Activated CD4-positive, alpha-beta memory T cell treated with anti-CD3 and anti-CD28 coated beads for 36 hours (primary cell): ENCODE data around the gene RCBTB2. TPM values are rescaled to one million over a fixed set of nuclear protein-coding genes. Genes with fewer than 3 reads are reported as not detected.

Experiments used
- CTCF ChIA-PET: fragments of 350-600 bp; sonication (Branson Sonifier 250); formaldehyde crosslinking; loops from one replicate; lab custom pipeline; 2021; ENCODE audit warnings: antibody characterized with exemption, inconsistent platforms; lab: Charles Lee
- POLR2A ChIA-PET: fragments of 350-600 bp; sonication (Branson Sonifier 250); formaldehyde crosslinking; loops from one replicate; lab custom pipeline; 2021; ENCODE audit warnings: antibody characterized with exemption; lab: Charles Lee
- DNase-seq: peaks from one replicate; pipeline ENCODE4 v3.0.0-alpha.2; 2020
- H3K27ac Mint-ChIP-seq: one replicate; pipeline ENCODE4 v1.8.0; 2021; ENCODE audit warnings: mixed read lengths
- H3K27me3 Mint-ChIP-seq: one replicate; pipeline ENCODE4 v1.8.0; 2021; ENCODE audit warnings: mixed read lengths
- H3K36me3 Mint-ChIP-seq: one replicate; pipeline ENCODE4 v1.8.0; 2021; ENCODE audit warnings: mixed read lengths
- H3K4me1 Mint-ChIP-seq: one replicate; pipeline ENCODE4 v1.8.0; 2021; ENCODE audit warnings: low read depth, mixed read lengths
- H3K4me3 Mint-ChIP-seq: one replicate; pipeline ENCODE4 v1.8.0; 2021; ENCODE audit warnings: mild to moderate bottlenecking, mixed read lengths
- H3K9me3 Mint-ChIP-seq: one replicate; pipeline ENCODE4 v1.8.0; 2021; ENCODE audit warnings: mixed read lengths
- intact Hi-C: fragments of 100-400 bp; cut with micrococcal nuclease; formaldehyde crosslinking; loops from one replicate; pipeline ENCODE4 v1.15.1; 2023
- total RNA-seq, 2 experiments: library from RNA; stranded (reverse); gene quantifications; one replicate each; pipeline ENCODE4 v1.2.3, GENCODE V29; 2021

The RCBTB2 gene
- total RNA-seq, 2 experiments from 2014 or later = 1.5 to 1.8 TPM

DNA sequence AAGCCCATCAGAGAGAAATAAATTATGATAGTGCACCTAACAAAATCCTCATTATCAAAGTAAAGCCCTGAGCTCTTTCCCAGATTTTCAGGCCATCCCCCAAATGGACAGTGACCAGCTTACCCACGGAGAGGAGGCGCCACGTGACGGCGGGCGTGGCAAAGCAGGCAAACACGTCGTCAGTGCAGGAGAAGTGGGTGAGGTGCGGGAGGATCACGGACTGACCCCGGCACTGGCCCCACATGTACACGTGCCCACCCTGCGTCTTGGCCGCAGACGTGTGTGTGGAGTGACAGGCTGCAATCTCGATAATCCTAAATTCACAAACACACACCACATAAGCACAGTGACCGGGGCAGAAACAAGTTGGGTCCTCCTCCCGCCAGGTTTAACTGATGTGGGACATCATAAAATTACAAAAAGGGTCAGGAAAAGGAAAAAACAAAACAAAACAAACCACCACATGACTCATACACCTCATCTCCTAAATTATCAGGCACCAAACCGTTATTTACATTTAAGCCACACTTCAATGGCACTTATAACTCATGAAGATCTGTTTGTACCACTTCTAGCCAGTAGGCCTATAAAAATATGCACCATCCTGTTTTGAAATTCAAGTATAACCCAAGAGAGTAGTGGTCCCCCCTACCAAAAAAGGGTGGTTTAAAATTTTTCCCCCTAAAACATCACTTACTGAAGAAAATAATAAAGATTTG is 30.1 kb downstream of the RCBTB2 start:
- Mint-ChIP-seq H3K36me3 (peaks cover 2% of the 10 kb centered on the region), H3K27ac (no peak overlapping the region), H3K9me3 (no peaks in the 10 kb centered on the region), H3K27me3 (no peaks in the 10 kb centered on the region), H3K4me1 (peaks cover 50% of the 10 kb centered on the region), H3K4me3 (no peak overlapping the region)
- intact Hi-C loops = no loop called here
- POLR2A ChIA-PET = no interaction called here
- CTCF ChIA-PET = no interaction called here
- no peak for DNase-seq

DNA sequence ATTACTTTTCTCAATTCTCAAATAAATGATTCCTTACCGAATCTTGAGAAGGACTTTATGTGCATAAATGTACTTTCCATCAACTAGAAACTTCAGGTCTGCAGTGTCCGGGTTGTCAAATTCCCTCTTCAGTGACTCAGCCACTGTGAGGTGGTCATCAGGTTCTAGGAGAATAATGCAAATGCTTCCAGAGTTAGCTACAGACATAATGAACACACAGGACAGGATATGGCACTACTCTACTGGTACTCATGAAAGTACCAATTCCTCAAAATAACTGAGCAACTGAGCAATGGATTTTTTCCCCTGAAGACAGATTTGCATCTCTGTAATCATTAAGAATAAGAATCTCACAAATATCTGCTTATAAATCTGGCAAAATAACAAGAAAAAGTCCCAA is 31.2 kb downstream of the RCBTB2 start:
- ChIA-PET POLR2A (interaction anchor here (0.6 kb wide), 1 partner anchor 34 kb away, joined by 3 read pairs; no protein-coding TSS in a partner anchor), CTCF (no interaction called here)
- Mint-ChIP-seq H3K36me3 (no peaks in the 10 kb centered on the region), H3K9me3 (no peaks in the 10 kb centered on the region), H3K4me3 (no peak overlapping the region), H3K4me1 (peaks cover 47% of the 10 kb centered on the region), H3K27me3 (no peaks in the 10 kb centered on the region), H3K27ac (no peak overlapping the region)
- intact Hi-C loops = no loop called here
- DNase-seq = no peak

DNA sequence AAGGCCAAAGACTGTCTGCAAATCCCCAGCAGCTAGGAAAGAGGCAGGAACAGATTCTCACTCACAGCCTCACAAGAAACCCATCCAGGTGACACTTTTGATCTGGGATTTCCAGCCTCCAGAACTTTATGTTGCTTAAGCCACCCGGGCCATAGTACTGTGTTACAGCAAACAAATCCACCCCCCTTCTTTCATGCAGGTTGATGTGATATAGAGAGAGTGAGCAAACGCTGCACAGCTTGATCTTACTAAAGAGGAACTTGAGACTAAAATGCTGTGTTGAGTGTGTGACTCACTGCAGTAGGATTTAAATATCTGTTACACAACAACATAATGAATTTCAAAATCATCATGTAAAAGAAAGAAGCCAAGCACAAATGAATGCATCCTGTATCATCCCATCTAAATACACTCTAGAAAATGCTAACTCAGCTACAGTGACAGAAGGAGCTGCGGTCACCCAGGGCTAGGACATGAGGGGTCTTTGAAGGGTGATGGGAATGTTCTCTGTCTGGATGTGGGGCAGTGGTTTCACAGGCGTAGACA is 32.2 kb downstream of the RCBTB2 start:
- peaks cover 44% of the 10 kb centered on the region for H3K4me1 Mint-ChIP-seq
- intact Hi-C loops = no loop called here
- peak overlapping the region; percentile 23 for H3K27ac Mint-ChIP-seq
- peak; percentile 27 for DNase-seq
- ChIA-PET CTCF (no interaction called here), POLR2A (interaction anchor here (0.6 kb wide), 1 partner anchor 35 kb away, joined by 3 read pairs; no protein-coding TSS in a partner anchor)
- H3K9me3 Mint-ChIP-seq = no peaks in the 10 kb centered on the region
- H3K4me3 Mint-ChIP-seq = no peak overlapping the region
- H3K36me3 Mint-ChIP-seq = no peaks in the 10 kb centered on the region
- no peaks in the 10 kb centered on the region for H3K27me3 Mint-ChIP-seq

DNA sequence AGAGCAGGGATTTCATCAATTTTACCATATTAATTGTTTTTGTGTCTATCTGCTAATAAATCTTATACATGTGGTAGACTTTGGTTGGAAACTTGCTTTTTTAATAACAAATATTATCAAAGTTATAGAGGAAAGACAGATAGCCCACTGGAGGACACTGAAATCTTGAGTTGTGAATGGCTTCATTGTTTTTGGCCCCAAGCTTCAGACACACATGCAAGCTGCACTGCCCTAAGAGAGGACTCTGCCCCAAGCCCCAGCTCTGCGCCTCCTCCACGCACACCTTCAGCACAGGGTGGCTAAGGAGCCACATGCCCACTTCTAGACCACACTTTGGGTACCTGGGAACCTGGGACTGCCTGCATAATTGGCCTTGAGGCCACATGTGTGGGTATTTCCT is 35.2 kb downstream of the RCBTB2 start:
- H3K9me3 Mint-ChIP-seq = no peaks in the 10 kb centered on the region
- no peaks in the 10 kb centered on the region for H3K36me3 Mint-ChIP-seq
- H3K4me3 Mint-ChIP-seq = no peak overlapping the region
- H3K4me1 Mint-ChIP-seq = peaks cover 23% of the 10 kb centered on the region
- H3K27ac Mint-ChIP-seq = no peak overlapping the region
- POLR2A ChIA-PET = no interaction called here
- intact Hi-C loops = no loop called here
- no peak for DNase-seq
- no peaks in the 10 kb centered on the region for H3K27me3 Mint-ChIP-seq
- CTCF ChIA-PET = no interaction called here

DNA sequence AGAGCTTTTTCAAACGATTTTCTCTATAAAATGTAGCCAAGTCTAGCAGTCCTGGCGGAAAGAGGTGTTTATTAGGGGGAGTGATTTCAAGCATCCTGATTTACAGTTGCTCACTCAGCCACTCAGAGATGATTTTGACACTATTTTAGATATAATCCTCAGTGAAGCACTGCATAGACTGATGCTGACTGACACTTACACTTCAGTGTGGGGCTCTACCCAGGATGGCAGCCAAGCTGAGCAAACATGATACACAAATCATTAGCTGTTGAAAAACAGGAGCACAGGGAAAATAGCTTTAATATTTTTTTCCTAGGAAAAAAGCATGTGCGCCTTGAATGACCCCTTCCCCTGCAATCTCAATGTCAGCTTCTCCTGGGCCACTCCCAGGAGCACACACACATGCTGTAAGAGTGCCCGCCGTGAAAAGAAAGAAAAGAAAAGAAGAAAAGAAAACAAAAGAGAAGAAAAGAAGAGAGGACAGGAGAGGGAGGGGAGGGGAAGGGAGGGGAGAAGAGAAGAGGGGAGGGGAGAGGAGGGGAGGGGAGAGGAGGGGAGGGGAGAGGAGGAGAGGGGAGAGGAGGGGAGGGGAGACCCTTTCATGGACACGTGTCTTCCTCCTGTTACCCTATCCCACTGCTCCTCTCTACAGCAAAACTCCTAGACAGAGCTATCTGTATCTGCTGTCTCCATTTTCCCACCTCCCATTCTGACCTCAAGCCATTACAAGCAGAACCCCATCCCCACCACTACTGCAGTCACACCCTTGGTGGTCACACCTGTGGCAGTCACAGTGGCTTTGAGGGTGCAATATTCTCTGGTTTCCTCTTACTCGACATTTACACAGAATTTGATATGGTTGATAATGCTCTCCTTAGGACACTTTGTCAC is 36.4 kb downstream of the RCBTB2 start:
- H3K4me3 Mint-ChIP-seq = no peak overlapping the region
- DNase-seq = peak; percentile 49
- no peaks in the 10 kb centered on the region for H3K9me3 Mint-ChIP-seq
- no peak overlapping the region for H3K27ac Mint-ChIP-seq
- no peaks in the 10 kb centered on the region for H3K27me3 Mint-ChIP-seq
- intact Hi-C loops = no loop called here
- CTCF ChIA-PET = interaction anchor here (2.1 kb wide), 1 partner anchor 84 kb away, joined by 9 read pairs; no protein-coding TSS in a partner anchor
- POLR2A ChIA-PET = interaction anchor here (1.3 kb wide), 1 partner anchor 36 kb away, joined by 3 read pairs; no protein-coding TSS in a partner anchor
- peaks cover 23% of the 10 kb centered on the region for H3K4me1 Mint-ChIP-seq
- no peaks in the 10 kb centered on the region for H3K36me3 Mint-ChIP-seq

DNA sequence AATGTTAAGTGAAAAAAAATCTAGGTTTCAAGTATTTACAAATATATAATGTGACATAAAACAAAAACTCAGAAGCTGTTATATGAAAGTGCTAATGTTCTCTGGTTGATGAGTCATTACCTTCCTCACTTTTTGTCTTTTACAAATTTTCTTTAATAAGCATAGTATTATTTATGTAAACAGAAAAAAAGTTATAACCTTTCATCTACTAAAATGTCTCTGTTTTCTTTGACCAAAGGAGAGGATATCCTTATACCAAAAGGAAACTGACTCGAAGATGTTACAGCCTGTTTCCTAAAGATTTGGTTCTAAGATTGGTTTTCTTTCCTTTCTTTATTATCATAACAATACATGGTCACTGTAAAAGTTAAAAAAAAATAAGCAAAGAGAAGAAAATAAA is 38.0 kb downstream of the RCBTB2 start:
- H3K4me3 Mint-ChIP-seq = no peak overlapping the region
- H3K4me1 Mint-ChIP-seq = peaks cover 26% of the 10 kb centered on the region
- POLR2A ChIA-PET = interaction anchor here (1.4 kb wide), 1 partner anchor 11 kb away, joined by 5 read pairs; no protein-coding TSS in a partner anchor
- no peaks in the 10 kb centered on the region for H3K27me3 Mint-ChIP-seq
- CTCF ChIA-PET = interaction anchor here (2.1 kb wide), 1 partner anchor 85 kb away, joined by 9 read pairs; no protein-coding TSS in a partner anchor
- H3K36me3 Mint-ChIP-seq = no peaks in the 10 kb centered on the region
- no peak overlapping the region for H3K27ac Mint-ChIP-seq
- no peaks in the 10 kb centered on the region for H3K9me3 Mint-ChIP-seq
- intact Hi-C loops = loop anchor here (5.0 kb wide), 3 partner anchors 63 to 1442 kb away; partner anchors contain the start of genes NUDT15 and SPRYD7
- no peak for DNase-seq

DNA sequence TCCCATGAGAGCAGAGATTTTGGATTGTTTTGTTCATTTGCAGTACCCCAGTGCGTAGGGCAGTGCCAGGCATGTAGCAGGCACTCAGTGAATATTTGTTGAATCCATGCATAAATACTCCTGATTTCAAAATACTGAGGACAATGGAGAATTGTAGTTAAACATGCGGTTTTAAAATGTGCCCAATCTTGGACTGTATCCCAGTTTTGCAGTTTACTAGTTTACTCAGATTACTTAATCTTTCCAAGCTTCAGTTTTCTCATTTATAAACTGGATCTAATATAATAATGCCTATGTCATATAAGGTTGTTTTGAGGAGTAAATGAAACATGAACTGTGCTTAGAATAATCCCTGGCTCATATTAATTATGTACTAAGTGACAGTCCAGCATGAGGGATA is 39.0 kb downstream of the RCBTB2 start:
- Mint-ChIP-seq H3K36me3 (no peaks in the 10 kb centered on the region), H3K27me3 (no peaks in the 10 kb centered on the region), H3K9me3 (no peaks in the 10 kb centered on the region), H3K4me3 (no peak overlapping the region), H3K27ac (no peak overlapping the region), H3K4me1 (peaks cover 35% of the 10 kb centered on the region)
- intact Hi-C loops = loop anchor here (2.0 to 5.0 kb wide), 4 partner anchors 39 to 1443 kb away; partner anchors contain the start of genes NUDT15, RCBTB2 and SPRYD7
- no peak for DNase-seq
- POLR2A ChIA-PET = interaction anchor here (1.4 kb wide), 2 partner anchors 12 to 39 kb away, joined by 3 to 5 read pairs; partner anchors contain the start of gene RCBTB2
- CTCF ChIA-PET = no interaction called here

DNA sequence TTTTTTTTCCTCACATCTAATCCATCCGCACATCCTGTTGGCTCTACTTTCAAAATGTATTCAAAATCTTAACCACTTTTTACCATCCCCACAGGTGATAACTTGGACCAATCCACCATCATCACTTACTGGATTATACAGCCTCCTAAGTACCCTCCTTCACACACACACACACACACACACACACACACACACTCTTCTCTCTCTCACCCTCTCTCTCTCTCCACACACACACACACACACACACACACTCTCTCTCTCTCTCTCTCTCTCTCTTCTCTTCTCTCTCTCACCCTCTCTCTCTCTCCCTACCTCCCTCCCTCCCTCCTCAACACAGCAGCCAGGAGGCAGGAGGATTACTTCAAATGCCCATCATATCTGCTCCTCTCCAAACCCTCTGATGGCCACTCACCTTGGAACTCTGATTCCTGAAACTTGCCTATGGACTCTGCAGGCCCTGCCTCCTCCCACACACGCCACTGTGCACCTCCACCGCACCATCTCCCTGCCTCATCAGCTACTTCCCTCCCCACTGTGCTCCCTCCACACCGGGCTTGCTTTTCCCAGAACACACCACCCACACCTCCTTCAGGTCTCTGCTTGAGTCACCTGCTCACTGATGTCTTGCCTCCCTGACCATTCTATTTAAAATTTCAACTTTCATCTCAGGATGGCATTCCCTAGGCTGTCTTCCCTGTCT is 39.7 kb downstream of the RCBTB2 start:
- peaks cover 39% of the 10 kb centered on the region for H3K4me1 Mint-ChIP-seq
- no peaks in the 10 kb centered on the region for H3K36me3 Mint-ChIP-seq
- no peaks in the 10 kb centered on the region for H3K27me3 Mint-ChIP-seq
- intact Hi-C loops = loop anchor here (2.0 to 5.0 kb wide), 4 partner anchors 40 to 1444 kb away; partner anchors contain the start of genes NUDT15, RCBTB2 and SPRYD7
- POLR2A ChIA-PET = interaction anchor here (1.4 kb wide), 1 partner anchor 39 kb away, joined by 3 read pairs; the partner anchor contains the start of gene RCBTB2
- no peaks in the 10 kb centered on the region for H3K9me3 Mint-ChIP-seq
- no peak overlapping the region for H3K4me3 Mint-ChIP-seq
- DNase-seq = peak; percentile 47
- CTCF ChIA-PET = interaction anchor here (1.8 kb wide), 1 partner anchor 12 kb away, joined by 4 read pairs; no protein-coding TSS in a partner anchor
- no peak overlapping the region for H3K27ac Mint-ChIP-seq

DNA sequence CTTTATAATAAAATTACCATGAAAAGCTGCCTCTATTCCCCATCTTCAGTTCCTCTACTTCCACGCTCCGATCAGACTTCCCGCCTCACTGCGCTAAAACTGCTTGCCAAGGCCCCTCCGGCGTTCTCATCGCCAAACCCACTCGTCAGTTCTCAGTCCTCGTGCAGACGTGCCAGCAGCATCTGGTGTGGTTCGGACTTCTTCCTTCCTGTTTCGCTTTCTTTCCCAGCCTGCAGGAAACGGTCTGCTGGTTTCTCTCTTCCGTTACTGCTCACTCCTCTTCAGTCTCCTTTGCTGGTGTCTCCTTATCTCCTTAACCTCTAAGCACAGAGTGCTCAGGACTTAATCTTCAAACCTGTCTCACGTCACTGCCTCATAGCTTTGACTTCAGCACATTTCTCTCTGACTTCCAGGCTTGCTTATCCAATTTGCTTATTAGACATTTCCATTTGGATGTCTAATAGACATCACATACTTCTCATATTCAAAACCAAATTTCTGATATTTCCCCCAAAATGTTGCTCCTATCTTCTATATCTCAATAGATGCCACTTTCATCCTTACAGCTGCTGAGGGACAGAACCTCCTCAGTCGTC is 40.3 kb downstream of the RCBTB2 start:
- peak; percentile 80 for DNase-seq
- H3K27me3 Mint-ChIP-seq = no peaks in the 10 kb centered on the region
- CTCF ChIA-PET = interaction anchor here (0.9 to 1.8 kb wide), 2 partner anchors 13 to 87 kb away, joined by 4 read pairs; no protein-coding TSS in a partner anchor
- POLR2A ChIA-PET = interaction anchor here (0.7 to 1.4 kb wide), 3 partner anchors 40 to 189 kb away, joined by 3 read pairs; partner anchors contain the start of gene RCBTB2
- H3K36me3 Mint-ChIP-seq = no peaks in the 10 kb centered on the region
- H3K9me3 Mint-ChIP-seq = no peaks in the 10 kb centered on the region
- no peak overlapping the region for H3K4me3 Mint-ChIP-seq
- intact Hi-C loops = loop anchor here (1.0 to 5.0 kb wide), 6 partner anchors 40 to 1445 kb away; partner anchors contain the start of genes NUDT15, RCBTB2 and SPRYD7
- peaks cover 41% of the 10 kb centered on the region for H3K4me1 Mint-ChIP-seq
- no peak overlapping the region for H3K27ac Mint-ChIP-seq

DNA sequence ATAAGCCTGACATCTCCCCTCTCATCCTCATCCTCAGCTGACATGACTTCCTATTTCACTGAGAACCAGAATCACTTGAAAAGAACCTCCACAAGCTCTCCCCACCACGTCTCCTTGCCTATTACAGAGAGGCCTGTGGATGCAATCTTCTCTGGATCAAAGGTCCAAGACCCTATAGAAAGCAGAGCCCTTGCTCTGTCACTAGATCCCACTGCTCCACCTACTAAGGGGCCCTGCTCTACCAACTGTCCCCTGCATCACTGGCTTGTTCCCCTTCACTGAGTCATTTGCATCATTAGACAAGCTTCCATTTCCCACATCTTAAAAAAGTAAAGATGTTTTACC is 40.8 kb downstream of the RCBTB2 start:
- POLR2A ChIA-PET = interaction anchor here (0.7 kb wide), 2 partner anchors 159 to 188 kb away, joined by 3 read pairs; no protein-coding TSS in a partner anchor
- H3K27me3 Mint-ChIP-seq = no peaks in the 10 kb centered on the region
- H3K27ac Mint-ChIP-seq = no peak overlapping the region
- intact Hi-C loops = loop anchor here (1.0 to 5.0 kb wide), 6 partner anchors 41 to 1445 kb away; partner anchors contain the start of genes NUDT15, RCBTB2 and SPRYD7
- peaks cover 40% of the 10 kb centered on the region for H3K4me1 Mint-ChIP-seq
- CTCF ChIA-PET = interaction anchor here (0.9 to 1.8 kb wide), 2 partner anchors 14 to 87 kb away, joined by 4 read pairs; no protein-coding TSS in a partner anchor
- no peak for DNase-seq
- no peaks in the 10 kb centered on the region for H3K9me3 Mint-ChIP-seq
- H3K4me3 Mint-ChIP-seq = no peak overlapping the region
- peaks cover 1% of the 10 kb centered on the region for H3K36me3 Mint-ChIP-seq
